ENCODE data around the gene COPS4.
"Not testable (repeated sequence)": the region's sequence is repeated elsewhere in the genome, so short reads cannot be mapped to it uniquely, and the experiment has no call there.

Gene COPS4

DNA sequence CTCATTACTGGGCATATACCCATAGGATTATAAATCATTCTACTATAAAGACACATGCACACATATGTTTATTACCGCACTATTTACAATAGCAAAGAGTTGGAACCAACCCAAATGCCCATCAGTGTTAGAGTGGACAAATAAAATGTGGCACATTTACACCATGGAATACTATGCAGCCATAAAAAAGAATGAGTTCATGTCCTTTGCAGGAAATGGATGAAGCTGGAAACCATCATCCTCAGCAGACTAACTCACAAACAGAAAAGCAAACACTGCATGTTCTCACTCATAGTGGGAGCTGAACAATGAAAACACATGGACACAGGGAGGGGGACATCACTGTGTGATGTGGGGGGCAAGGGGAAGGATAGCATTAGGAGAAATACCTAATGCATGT lies 11.4 kb upstream of the COPS4 start:
- DNase-seq (ENCODE audit: low read depth in 2 of 3, low spot score in 2 of 3), result not testable (repeated sequence)

DNA sequence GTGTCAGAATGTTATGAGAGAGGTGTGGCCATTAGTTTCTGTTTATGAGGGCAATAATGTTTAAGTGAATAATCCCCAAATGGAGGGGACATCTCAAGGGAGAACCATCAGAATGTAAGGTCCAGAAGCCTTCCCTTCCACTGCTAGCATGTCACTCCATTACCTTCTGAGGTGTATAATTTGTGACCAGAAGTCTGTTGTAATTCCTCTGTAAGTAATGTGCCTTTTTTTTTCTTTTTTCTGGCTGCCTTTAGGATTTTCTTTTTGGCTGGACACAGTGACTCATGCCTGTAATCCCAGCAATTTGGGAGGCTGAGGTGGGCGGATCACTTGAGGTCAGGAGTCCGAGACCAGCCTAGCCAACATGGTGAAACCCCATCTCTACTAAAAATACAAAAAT lies 10.8 kb upstream of the COPS4 start:
- DNase-seq (ENCODE audit: low read depth in 2 of 3, low spot score in 2 of 3), result no peak

DNA sequence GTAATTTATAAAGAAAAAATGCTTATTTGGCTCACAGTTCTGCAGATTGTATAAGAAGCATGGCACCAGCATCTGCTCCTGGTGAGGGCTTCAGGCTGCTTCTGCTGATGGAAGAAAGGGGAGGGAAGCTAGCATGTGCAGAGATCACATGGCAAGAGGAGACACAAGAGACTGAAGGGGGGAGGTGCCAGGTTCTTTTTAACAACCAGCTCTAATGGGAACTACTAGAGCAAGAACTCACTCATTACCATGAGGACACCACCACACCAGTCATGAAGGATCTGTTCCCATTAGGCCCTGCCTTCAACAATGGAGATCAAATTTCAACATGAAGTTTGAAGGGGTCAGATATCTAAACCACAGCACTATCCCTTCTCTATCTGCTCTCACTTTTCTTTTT lies 9.4 kb upstream of the COPS4 start:
- DNase-seq (ENCODE audit: low read depth in 2 of 3, low spot score in 2 of 3), result no peak

DNA sequence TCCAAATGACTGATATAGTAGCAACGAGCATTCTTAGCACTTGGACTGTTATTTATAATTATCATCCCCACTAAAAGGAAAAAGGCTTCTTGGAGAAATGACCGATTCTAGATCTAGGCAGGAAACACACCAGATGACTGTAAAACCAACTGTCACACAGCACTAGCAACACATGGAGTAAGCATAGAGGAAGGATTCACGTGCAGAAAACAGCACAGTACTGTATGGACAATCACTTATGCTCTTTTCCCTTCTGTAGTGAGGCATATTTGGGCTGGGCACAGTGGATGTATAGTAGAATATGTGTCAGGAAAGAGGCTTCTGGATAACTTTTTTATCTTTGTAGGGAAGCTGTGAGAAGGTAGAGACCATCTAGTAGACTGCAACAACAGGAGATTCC lies 6.0 kb upstream of the COPS4 start:
- no peak for DNase-seq (ENCODE audit: low read depth in 2 of 3, low spot score in 2 of 3)

DNA sequence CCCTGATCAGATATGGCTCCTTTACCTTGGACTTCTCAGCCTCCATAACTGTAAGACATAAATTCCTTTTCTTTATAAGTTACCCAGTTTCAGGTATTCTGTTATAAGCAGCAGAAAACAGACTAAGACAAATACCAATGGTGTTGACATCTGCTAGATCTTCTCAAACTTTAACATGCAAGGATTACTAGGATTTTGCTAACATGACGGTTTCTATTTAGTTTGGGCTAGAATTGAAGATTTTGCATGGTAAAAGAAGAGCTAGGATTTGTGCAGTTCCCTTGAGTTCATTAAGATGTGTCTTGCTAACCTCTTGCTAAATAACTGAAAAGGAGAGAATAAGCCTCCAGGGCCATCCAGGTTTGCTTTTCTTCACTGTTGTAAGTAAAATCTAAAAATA lies 5.3 kb upstream of the COPS4 start:
- DNase-seq (ENCODE audit: low read depth in 2 of 3, low spot score in 2 of 3), result no peak

DNA sequence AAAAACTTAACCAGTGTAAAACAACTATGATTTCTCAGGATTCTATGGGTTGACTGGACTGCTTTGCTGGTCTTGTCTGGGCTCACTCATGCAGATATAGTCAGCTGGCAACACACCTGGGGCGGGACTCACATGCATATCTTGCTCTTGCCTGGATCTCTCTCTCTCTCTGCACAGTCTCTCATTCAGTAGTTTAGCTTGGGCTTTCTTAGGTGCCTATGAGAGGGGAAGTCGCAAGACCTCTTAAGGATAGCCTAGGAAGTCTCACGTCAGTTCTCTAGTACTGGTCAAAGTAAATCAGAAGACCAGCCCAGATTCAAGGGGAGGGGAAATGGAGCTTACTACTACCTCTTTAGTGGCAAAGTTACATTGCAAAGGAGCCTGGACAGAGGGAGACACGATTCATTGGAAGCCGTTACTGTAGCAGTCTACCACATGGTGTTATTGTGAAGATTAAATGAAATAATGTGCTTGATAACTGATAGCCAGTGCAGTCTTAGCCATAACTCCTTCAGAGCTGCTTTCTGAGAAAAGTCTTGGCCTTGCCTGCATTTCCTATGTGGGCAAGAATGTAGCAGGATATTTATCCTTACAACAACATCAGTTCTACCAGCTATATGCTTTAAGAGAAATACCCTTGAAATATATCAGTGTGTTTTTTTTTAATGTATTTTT lies 2.1 kb downstream of the COPS4 start:
- DNase-seq (ENCODE audit: low read depth in 2 of 3, low spot score in 2 of 3), result no peak

DNA sequence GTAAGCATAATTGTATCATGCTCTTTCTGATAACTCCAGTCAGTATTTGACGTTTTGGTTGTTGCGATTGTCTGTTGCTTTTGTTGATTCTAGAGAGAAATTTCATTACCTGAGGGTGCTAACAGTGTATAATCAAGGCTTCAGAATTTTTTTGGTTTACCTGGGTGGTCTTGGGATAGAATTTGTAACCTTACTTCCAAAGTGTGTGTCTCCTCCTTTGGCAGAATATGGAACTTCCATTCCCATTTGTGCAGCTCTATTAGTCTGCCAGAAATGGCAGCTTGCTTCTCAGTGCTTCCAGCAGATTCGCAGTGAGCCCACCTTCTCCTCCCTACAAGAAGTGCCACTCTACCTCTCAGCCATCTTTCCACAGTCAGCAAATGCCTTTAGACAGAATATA lies 5.3 kb downstream of the COPS4 start:
- no peak for DNase-seq (ENCODE audit: low read depth in 2 of 3, low spot score in 2 of 3)

DNA sequence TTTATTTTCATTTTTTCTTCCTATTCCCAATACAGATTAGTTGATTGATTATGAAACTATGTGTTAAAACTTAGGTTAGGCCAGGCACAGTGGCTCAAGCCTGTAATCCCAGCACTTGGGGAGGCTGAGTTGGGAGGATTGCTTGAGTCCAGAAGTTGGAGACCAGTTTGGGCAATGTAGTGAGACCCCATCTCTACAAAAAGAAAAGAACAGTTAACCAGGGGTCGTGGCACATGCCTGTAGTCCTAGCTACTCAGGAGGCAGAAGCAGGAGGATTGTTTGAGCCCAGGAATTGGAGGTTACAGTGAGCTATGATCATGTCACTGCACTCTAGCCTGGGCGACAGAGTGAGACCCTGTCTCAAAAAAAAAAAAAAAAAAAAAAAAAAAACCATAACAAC lies 8.2 kb downstream of the COPS4 start:
- not testable (repeated sequence) for DNase-seq (ENCODE audit: low read depth in 2 of 3, low spot score in 2 of 3)

DNA sequence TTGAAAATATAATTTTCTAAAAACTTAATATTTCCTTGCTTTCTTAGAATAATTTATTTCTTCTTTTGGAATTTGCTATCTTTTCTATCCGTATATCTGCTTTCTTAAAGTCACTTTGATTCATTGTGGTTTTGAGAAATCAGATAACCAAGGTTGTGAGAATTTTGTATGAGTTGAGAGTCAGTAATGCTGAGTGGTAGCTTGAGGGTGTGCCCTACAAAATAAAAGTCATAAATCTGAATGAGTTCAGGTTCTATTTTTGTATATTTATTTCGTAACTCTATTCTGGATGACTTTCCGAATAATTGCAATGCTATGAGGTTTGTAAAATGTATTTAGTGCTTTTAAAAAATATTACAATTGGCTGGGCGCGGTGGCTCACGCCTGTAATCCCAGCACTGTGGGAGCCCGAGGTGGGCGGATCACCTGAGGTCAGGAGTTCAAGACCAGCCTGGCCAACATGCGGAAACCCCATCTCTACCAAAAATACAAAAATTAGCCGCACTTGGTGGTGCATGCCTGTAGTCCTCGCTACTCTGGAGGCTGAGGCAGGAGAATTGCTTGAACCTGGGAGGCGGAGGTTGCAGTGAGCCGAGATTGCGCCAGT lies 8.9 kb downstream of the COPS4 start:
- no peak for DNase-seq (ENCODE audit: low read depth in 2 of 3, low spot score in 2 of 3)

DNA sequence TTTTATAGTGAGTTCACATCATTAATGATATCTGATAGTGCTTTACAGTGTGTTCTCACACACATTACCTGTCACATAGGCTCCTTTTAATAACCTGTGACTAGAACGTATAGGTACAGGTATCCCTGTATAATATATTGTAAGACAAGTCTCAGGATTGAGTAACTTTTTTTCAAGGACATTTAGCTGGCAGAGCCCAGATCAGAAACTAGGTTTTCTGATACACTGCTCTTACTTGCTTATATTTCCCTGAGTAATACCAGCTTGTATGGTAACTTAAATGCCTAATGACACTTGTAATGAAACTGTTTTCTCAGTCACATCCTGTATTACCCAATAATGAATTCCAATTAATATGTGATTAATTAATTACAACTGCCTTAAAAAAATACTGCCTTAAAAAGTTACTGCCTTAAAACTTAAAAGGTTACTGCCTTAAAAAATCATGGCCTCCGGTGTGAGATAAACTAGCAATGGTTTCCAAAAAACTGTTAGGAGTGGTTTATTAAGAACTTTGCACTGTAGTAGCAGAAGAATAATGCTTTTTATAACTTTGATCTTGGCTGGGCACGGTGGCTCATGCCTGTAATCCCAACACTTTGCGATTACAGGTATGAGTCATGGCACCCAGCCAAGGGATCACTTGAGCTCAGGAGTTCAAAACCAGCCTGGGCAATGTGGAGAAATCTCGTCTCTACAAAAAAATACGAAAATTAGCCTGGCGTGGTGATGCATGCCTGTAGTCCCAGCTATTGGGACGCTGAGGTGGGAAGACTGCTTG lies 11.9 kb downstream of the COPS4 start:
- DNase-seq (ENCODE audit: low read depth in 2 of 3, low spot score in 2 of 3), result no peak

DNA sequence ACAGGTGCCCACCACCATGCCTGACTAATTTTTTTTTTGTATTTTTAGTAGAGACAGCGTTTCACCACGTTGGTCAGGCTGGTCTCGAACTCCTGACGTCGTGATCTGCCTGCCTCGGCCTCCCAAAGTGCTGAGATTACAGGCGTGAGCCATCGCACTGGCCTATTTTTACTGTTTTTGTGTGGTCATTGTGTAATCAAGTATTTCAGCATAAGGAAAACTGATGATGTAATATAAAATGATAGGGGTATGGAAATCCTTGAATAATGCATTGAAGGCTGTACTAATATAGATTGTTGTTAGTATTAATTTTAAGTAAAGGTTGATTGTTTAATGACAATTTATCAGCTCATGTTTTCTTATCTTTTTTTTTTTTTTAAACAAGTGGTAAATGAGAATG lies 13.8 kb downstream of the COPS4 start:
- not testable (repeated sequence) for DNase-seq (ENCODE audit: low read depth in 2 of 3, low spot score in 2 of 3)

DNA sequence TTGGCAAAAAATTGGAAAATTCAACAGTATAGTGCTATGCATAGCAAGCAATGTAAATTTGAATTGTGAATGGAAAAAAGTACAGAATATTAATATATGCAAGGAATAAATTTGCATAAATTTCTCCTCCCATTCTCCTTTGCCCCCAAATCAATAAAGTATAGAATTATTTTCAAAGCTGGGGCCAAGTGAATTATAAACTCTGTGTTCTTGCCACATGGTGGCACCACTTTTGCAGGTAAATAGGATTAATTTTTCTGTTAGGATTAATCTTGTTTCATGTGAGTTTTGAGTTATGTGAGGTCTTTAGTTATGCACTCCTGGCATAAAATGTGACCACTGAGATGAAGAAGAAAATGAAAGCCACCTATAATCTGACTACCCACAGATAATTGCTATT lies 19.9 kb downstream of the COPS4 start:
- DNase-seq (ENCODE audit: low read depth in 2 of 3, low spot score in 2 of 3), result no peak

DNA sequence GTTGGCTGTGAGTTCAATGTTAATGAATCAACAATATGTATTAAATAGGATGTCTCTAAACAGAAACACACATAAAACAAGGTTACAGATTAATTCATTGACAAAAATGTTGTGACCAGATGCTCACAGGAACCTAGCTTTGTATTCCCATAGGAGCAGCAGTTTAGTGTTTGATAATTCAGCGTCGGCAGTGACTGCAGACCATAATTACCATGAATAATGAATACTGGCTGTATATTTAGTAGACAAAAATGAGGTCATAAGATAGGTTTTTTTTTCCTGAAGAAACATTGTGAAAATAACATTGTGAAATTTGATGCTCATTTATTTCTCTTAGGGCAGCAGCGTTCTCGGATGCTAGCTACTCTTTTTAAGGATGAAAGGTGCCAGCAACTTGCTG lies 27.8 kb downstream of the COPS4 start:
- DNase-seq (ENCODE audit: low read depth in 2 of 3, low spot score in 2 of 3), result no peak

DNA sequence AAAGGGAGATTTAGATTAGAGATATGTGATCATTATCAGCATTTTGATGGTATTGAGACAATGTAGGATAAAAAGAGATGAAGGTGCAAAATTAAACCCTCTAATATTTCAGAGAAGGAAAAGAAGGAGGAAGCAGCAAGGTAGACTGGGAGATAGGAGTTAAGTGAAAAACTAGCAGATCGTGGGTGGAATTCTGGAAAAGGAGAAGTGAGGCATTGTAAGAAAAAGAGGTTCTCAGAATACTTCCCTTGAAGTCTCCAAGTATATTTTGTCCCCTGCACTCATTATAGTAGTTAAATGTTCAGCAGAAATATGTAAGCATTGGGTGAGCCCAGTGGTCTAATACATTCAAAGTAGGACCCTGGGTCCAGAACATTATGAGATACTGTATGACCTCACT lies 30.3 kb downstream of the COPS4 start:
- no peak for DNase-seq (ENCODE audit: low read depth in 2 of 3, low spot score in 2 of 3)

DNA sequence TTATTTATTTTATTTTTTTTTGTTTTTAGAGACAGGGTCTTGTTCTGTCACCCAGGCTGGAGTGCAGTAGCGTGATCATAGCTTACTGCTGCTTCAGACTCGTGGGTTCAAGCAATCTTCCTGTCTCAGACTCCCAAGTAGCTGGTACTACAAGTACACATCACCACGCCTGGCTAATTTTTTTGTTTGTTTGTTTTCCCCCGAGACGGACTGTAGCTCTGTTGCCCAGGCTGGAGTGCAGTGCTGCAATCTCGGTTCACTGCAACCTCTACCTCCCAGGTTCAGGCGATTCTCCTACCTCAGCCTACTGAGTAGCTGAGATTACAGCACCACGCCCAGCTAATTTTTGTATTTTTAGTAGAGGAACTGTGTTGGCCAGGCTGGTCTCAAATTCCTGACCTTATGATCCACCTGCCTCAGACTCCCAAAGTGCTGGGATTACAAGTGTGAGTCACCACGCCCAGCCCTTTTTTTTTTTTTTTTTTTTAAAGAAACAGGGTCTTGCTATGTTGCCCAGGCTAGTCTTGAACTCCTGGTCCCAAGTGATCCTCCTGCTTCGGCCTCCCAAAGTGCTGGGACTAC lies 32.2 kb downstream of the COPS4 start:
- DNase-seq (ENCODE audit: low read depth in 2 of 3, low spot score in 2 of 3), result no peak

DNA sequence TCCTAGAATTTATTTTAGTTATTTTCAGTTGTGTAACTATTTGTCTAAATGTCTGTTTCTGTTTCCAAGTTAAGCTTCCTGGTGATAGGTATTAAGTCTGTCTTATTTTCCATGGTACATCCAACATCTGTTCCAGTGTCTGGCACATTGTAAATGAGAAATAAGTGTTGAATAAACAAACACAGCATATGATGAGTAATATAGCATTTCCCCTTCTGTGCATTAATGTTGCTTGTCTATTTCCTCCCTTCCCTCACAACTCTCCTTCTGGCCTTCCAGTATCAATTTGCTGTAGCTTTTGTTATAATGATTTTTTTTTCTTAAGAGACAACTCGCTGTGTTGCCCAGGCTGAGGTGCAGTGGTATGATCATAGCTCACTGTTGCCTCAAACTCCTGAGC lies 36.1 kb downstream of the COPS4 start:
- no peak for DNase-seq (ENCODE audit: low read depth in 2 of 3, low spot score in 2 of 3)

DNA sequence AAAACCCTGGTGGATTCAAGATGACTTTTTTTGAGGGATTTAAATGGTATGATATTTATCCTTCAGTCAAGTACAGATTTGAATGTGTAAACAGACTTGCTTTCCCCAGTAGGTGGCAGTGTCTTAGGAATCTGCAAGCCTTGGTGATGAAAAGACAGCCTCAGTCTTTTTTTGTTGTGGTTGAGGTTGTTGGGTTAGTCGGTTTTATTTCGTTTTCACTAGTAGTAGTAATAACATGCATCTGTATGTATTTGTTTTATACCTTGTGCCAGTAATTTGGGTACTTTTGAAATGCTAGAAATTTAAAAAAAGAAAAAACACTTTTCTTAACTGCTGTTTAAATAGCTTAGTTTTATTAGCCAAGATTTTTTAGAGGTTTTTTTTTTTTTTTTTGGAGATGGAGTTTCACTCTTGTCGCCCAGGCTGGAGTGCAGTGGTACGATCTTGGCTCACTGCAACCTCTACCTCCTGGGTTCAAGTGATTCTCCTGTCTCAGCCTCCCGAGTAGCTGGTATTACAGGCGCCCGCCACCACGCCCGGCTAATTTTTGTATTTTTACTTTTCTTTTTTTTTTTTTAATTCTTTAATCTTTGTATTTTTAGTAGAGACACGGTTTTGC lies 39.2 kb downstream of the COPS4 start:
- peak in 1 of 3 experiments; percentile 10 for DNase-seq (ENCODE audit: low read depth in 2 of 3, low spot score in 2 of 3)

DNA sequence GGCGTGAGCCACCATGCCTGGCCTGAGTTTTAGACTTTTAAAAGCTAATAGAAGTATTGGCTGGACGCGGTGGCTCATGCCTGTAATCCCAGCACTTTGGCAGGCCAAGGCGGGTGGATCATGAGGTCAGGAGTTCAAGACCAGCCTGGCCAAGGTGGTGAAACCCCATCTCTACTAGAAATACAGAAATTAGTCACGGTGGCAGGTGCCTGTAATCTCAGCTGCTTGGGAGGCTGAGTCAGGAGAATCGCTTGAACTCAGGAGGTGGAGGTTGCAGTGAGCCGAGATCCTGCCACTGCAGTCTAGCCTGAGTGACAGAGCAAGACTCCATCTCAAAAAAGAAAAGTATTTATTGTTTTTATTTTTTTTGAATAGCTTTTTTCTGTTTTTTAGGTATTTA lies 39.8 kb downstream of the COPS4 start:
- not testable (repeated sequence) for DNase-seq (ENCODE audit: low read depth in 2 of 3, low spot score in 2 of 3)

DNA sequence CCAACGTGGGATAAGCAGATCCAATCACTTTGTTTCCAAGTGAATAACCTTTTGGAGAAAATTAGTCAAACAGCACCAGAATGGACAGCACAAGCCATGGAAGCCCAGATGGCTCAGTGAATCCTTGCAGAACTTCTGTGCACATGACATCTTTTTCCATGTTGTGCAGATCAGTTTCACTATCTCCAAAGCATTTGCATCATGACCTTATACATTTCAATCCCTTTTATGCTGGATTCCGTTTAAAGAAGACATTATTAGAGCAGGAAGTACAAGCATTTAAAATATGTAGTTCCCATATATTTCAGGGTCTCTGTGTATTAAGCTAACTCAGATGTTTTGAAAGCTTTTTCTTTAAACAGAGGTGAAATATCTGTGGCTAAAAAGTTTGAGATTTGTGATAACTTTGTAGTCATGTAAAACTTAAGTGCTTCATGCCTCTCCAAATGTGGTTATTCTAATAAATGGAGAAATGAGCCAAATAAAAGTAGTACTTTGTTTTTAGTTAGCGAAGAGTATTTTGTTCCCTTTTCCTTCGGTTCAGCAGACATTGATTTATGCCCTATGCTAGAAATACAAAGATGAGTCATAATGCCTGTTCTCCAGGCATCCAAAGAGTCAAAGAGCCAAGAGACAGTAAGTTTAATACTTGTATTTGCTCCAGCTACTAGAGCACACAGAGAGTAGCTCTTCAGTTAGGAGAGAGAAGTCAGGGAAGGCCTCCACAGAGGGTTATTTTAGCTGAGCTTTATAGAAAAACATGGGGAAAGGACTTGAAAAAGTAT lies 40.5 kb downstream of the COPS4 start:
- no peak for DNase-seq (ENCODE audit: low read depth in 2 of 3, low spot score in 2 of 3)

DNA sequence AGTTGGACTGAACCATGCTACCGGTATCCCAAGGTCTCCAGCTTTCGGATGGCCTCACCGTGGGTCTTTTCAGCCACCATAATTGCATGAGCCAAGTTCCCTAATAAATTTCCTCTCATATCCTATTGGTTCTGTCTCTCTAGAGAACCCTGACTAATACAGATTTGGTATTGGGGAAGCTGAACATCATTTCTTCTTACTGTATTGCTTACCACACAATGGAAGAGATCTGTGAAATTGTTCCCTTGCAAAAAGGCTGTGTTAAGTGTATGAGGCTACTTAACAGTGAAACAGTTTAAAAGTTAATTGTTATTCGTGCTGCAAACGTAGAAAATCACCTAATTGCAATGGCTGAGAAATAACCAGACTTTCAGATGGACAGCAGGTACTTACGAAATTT lies 45.6 kb downstream of the COPS4 start:
- DNase-seq (ENCODE audit: low read depth in 2 of 3, low spot score in 2 of 3), result no peak

DNA sequence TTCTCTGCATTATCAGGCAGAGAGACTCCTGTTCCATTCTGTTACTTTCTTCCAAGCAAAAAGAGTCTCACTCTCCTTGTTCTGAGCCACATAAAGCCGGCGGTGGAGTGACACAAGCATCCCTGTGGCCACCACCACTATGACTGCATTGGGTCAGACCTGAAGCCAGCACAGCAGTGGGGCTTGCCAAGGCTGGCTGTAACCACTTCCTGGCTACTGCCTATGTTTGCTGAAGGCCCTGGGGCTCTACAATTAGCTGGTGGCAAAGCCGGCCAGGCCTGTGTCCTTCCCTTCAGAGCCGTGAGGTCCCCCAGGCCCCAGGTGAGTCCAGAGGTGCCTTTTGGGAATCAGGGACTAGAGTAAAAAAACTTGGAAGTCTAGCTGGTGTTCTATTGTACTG lies 47.8 kb downstream of the COPS4 start:
- DNase-seq (ENCODE audit: low read depth in 2 of 3, low spot score in 2 of 3), result no peak

All from activated CD8-positive, alpha-beta memory T cell treated with anti-CD3 and anti-CD28 coated beads for 48 hours (primary cell).